GM21825 (cell line): ENCODE results near the gene ASH1L.
A peak's percentile ranks its signal among the peaks of the same experiment; 100 is the strongest.
"Not testable (repeated sequence)": the region's sequence is repeated elsewhere in the genome, so short reads cannot be mapped to it uniquely, and the experiment has no call there.

ENCODE experiments used
- ATAC-seq: cut with Tn5 transposase; IDR thresholded peaks from one replicate; pipeline ENCODE4 v1.9.1; 2021; ENCODE audit warnings: mild to moderate bottlenecking, moderate library complexity; ENCODE audit not compliant: unreplicated experiment

The ASH1L gene

DNA sequence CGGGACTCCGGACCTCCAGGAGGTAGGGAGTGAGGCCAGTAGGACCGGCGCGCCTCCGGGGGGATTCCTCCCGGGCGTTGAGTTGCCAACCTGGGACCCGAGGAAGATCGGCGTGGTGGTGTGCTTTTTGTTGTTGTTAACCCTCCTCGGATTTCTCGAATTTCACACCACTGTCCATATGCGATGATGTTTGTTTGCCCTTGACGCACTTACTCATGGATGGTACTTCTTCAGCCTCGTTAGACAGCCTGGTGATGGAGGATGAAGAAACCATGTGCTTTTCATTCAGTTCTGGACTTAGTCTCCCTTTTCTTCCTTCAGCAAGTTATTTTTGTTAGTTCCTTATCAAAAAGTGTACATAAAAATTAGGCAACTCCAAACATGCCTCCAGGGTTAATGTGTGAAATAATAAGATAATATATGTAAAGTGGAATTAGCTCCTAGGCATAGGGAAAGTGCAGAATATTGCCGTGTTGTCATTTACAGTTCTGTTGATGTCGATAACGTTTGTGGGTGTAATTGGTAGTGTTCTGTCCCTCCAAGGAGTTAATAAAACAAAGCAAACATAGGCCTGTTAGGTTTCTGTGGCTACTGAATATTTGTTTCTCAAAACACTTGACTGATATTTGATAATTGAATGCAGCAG is 897 bp upstream of the ASH1L start:
- ATAC-seq = not testable (repeated sequence)

GRCh38 chr1:155561779-155562580 is 623 bp downstream of the ASH1L start:
- peak; percentile 30 for ATAC-seq

- ATAC-seq = no peak
These were observed 6.7 kb downstream of the ASH1L start for GRCh38 chr1:155555915-155556314.

DNA sequence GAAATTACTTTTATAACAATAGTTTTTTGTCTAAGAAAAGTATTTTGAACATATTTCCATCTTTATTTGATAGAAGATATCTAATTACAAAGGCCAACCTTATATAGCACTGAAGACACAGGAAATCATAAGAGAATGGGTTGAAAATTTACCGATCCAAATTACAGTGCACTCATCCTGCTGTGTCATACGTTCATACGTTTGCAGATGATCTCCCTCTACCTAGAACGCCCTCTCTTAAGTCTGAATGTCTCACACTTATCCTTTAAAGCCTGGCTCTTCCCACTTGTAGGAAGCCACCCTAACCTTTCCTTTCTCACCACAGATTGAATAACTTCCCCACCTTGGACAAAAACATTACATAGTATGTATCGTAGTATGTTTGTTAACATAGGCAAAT is 9.3 kb downstream of the ASH1L start:
- no peak for ATAC-seq

- no peak for ATAC-seq
These were observed 13.9 kb downstream of the ASH1L start for GRCh38 chr1:155548706-155549105.

DNA sequence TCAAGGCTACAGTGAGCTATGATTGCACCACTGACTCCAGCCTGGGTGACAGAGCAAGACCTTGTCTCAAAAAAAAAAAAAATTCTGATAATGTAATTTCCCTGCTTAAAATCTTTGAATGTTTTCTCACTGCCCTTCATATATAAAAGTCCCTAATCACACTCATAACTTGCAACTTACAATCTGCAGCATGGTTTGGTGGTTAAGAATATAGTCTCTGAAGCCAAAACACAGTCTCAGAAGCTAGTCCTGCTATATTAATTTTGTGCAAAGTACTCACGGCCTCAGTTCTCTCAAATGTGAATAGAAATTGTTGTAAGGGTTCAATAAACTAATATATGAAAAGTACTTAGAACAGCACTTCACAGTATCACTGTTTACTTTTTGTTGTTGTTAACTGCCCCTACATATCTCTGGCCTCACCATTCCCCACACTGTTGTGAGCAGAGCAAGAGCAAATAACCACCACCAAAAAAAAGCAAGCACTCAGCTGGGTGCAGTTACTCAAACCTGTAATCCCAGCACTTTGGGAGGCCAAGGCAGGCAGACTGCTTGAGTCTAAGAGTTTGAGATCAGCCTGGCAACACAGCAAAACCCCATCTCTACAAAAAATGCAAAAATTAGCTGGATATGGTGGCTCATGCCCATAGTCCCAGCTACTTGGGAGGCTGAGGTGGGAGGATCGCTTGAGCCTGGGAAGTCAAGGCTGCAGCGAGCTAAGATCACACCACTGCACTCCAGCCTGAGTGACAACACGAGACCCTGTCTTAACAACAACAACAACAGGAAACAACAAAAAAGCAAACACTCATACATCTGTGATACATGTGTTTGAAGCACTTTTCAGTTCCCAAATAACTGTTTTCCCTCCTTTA is 22.4 kb downstream of the ASH1L start:
- ATAC-seq = no peak

DNA sequence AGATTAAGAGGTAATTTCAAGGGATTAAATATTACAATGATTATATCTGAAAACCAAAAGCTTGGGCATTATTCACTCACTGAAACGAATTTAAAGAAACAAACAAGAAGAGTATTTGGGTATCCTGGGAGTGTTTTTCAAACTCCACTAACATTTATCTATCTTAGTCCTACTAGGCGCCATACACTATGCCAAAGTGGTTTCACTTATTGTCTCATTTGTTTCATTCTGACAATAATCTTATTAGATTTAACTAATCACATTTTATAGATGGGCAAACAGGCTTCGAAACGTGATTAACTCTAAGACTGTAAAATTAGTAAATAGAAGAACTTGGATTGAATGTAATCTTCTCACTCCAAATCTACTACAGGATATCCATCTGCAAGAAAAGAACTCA is 25.4 kb downstream of the ASH1L start:
- no peak for ATAC-seq

GRCh38 chr1:155531624-155532023 is 31.0 kb downstream of the ASH1L start:
- ATAC-seq = no peak

GRCh38 chr1:155529929-155530328 is 32.7 kb downstream of the ASH1L start:
- no peak for ATAC-seq

DNA sequence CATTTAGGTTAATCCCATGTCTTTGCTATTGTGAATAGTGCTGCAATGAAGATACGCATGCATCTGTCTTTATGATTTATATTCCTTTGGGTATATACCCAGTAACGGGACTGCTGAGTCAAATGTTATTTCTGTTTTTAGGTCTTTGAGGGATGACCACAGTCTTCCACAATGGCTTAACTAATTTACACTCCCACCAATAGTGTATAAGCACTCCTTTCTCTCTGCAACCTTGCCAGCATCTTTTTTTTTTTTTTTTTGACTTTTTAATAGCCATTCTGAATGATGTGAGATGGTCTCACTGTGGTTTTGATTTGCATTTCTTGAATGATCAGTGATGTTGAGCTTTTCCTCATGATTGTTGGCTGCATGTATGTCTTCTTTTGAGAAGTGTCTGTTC is 33.5 kb downstream of the ASH1L start:
- ATAC-seq = no peak

DNA sequence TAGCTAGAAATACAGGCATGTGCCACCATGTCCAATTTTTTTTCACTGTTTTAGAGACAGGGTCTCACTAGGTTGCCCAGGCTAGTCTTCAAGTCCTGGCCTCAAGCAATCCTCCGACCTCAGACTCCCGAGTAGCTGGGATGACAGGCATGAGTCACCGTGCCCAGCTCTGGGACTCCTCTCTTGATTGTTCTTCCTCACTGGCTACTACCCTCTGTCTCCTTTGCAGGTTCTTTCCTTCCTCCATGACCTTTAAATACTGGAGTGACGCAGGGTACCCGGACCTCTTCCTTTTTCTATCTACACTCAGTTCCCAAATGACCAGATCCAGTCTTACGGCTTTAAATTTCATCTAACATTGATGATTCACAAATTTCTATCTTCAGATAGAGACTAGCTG is 34.9 kb downstream of the ASH1L start:
- ATAC-seq = no peak

DNA sequence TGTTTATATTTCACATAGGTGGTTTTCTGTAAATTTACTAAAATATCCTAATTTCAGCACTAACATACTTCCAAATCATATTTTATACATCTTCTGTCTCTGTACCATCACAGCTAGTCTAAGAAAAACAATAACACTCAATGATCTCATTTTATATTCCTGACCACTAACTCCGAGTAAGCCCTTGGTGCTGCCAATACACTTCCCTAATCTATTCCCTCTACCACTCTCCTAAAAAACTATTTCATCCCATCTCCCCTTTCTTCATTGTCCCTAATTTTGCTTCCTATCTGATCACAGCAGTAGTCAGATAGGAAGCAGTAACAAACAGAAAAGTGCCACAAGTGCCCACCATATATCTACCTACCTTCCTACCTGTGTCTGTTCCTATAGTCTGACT is 36.2 kb downstream of the ASH1L start:
- ATAC-seq = no peak

DNA sequence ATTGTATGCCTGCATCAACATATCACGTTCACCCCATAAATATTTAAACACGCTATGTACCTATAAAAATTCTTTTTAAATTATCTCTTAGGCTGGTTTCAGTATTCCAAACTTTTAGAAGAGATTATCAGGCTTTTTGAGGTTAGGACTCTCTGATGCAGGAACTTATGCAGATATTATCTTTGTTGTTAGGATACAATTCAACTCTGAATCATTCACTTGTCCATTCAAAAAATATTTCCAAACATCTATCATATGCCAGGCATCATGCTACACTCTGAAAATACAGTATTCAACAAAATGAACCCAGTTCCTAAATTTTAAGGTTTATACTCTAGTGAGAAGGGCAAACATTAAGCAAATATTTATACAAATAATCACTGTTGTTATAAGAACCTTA is 40.5 kb downstream of the ASH1L start:
- no peak for ATAC-seq

- no peak for ATAC-seq
These were observed 44.1 kb downstream of the ASH1L start for GRCh38 chr1:155518484-155518883.

DNA sequence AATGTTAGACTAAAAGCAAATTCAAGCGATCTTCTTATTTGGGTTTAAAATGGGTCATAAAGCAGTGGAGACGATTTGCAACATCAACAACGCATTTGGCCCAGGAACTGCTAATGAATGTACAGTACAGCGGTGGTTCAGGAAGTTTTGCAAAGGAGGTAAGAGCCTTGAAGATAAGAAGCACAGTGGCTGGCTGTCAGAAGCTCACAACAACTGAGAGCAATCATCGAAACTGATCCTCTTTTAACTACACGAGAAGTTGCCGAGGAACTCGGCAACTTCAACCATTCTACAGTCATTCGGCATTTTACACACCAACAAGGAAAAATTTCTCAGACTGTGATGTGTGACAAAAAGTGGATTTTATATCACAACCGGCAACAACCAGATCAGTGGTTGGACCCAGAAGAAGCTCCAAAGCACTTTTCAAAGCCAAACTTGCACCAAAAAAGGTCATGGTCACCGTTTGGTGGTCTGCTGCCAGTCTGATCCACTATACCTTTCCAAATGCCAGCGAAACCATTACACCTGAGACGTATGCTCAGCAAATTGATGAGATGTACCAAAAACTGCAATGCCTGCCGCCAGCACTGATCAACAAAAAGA is 47.9 kb downstream of the ASH1L start:
- ATAC-seq = no peak

GRCh38 chr1:155513300-155513916 is 49.2 kb downstream of the ASH1L start:
- no peak for ATAC-seq

DNA sequence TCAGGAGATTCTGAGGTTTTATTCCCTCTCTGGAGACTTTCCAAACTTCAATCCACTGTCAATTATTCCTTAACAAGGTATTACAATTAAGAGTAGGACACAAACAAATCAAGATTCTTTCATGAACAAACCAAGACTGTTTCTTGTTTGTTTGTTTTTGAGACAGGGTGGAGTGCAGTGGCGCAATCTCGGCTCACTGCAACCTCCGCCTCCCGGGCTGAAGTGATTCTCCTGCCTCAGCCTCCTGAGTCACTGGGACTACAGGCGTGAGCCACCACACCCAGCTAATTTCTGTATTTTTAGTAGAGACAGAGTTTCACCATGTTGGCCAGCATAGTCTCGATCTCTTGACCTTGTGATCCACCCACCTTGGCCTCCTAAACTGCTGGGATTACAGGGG is 51.2 kb downstream of the ASH1L start:
- not testable (repeated sequence) for ATAC-seq

- no peak for ATAC-seq
These were observed 53.5 kb downstream of the ASH1L start for GRCh38 chr1:155509064-155509463.

GRCh38 chr1:155507945-155508344 is 54.7 kb downstream of the ASH1L start:
- no peak for ATAC-seq

- not testable (repeated sequence) for ATAC-seq
These were observed 56.6 kb downstream of the ASH1L start for GRCh38 chr1:155505963-155506362.

- ATAC-seq = no peak
These were observed 58.4 kb downstream of the ASH1L start for GRCh38 chr1:155504207-155504606.
